A673 (cell line): ENCODE data around the gene ADI1.

Experiments
- CTCF ChIP-seq: fragments of 300-800, 200-600 bp; sonication (generic); conservative IDR thresholded peaks from 2 replicates; pipeline ENCODE4 v1.5.1; 2017; ENCODE audit warnings: low read depth, mild to moderate bottlenecking, antibody characterized with exemption, low read length, moderate library complexity, mixed read lengths
- EZH2 ChIP-seq: fragments of 200-600 bp; sonication (generic); IDR thresholded peaks from 2 replicates; pipeline ENCODE4 v1.6.1; 2017; ENCODE audit warnings: borderline replicate concordance, low read depth, mild to moderate bottlenecking, mixed read lengths, antibody characterized with exemption, low read length; ENCODE audit not compliant: poor library complexity, severe bottlenecking

- TF ChIP-seq CTCF (no peak), EZH2 (no peak)
These were observed 40.4 kb downstream of the ADI1 start for GRCh38 chr2:3478846-3479385.
